Thoracic aorta (tissue), 2 donors: ENCODE measurements around the gene ZNF580. TPM values are rescaled to one million over a fixed set of nuclear protein-coding genes. Genes with fewer than 3 reads are reported as not detected.

Source experiments
- ATAC-seq: fragments of 150-250 bp; one replicate; pipeline ENCODE4 v1.8.0; 2017; ENCODE audit warnings: low read depth; ENCODE audit not compliant: insufficient number of reproducible peaks, low FRiP score
- DNase-seq: peaks from one replicate; pipeline ENCODE4 v3.0.0-alpha.2; 2020; ENCODE audit warnings: low spot score
- H3K27ac ChIP-seq, 2 donors: fragments of 200-600 bp; sonication (generic); 1 replicate in 1 of 2; 2 replicates in 1 of 2; pipeline ENCODE4 v1.5.1; 2016; ENCODE audit warnings: mild to moderate bottlenecking in 2 of 2, moderate library complexity in 2 of 2
- H3K27me3 ChIP-seq: fragments of 200-600 bp; sonication (generic); replicated peaks from 2 replicates; pipeline ENCODE4 v1.6.0; 2016; ENCODE audit warnings: mild to moderate bottlenecking; ENCODE audit not compliant: insufficient read depth
- H3K36me3 ChIP-seq: fragments of 200-600 bp; sonication (generic); one replicate; pipeline ENCODE4 v1.5.1; 2016
- H3K4me1 ChIP-seq, 2 donors: fragments of 200-600 bp; sonication (generic); 1 replicate in 1 of 2; 2 replicates in 1 of 2; pipeline versions ENCODE4 v1.5.1 to v1.6.0; 2016; ENCODE audit warnings: low read depth in 2 of 2, mild to moderate bottlenecking in 1 of 2; ENCODE audit not compliant: control insufficient read depth in 1 of 2
- H3K4me3 ChIP-seq: fragments of 200-600 bp; sonication (generic); 2 replicates; pipeline ENCODE4 v1.5.1; 2016; ENCODE audit warnings: mild to moderate bottlenecking
- H3K9me3 ChIP-seq: fragments of 200-600 bp; sonication (generic); 2 replicates; pipeline ENCODE4 v1.5.1; 2016
- CTCF ChIP-seq: fragments of 200-600 bp; sonication (generic); IDR thresholded peaks from one replicate; pipeline ENCODE4 v1.5.1; 2019; ENCODE audit warnings: antibody characterized with exemption
- total RNA-seq, 2 donors: library from RNA; depleted of rRNA; stranded (reverse); fragments of >200 nt; gene quantifications; one replicate each; pipeline versions ENCODE4 v1.1.0 to v1.2.3, GENCODE V29; 2016

ZNF580 gene
- total RNA-seq, 2 donors from 2014 or later: 46.0 to 65.5 TPM

- no peak overlapping the region for H3K4me3 ChIP-seq
- no peak for DNase-seq
- TF ChIP-seq CTCF: no peak
- no peak for ATAC-seq
- no peaks in the 10 kb centered on the region for H3K27me3 ChIP-seq
- H3K4me1 ChIP-seq: peaks cover 24 to 40% of the 10 kb centered on the region in 2 donors
- H3K9me3 ChIP-seq: no peaks in the 10 kb centered on the region
- H3K36me3 ChIP-seq: peaks cover 30% of the 10 kb centered on the region
- no peak overlapping the region for H3K27ac ChIP-seq
These were observed 38.8 kb downstream of the ZNF580 start for GRCh38 chr19:55679343-55680257.

DNA sequence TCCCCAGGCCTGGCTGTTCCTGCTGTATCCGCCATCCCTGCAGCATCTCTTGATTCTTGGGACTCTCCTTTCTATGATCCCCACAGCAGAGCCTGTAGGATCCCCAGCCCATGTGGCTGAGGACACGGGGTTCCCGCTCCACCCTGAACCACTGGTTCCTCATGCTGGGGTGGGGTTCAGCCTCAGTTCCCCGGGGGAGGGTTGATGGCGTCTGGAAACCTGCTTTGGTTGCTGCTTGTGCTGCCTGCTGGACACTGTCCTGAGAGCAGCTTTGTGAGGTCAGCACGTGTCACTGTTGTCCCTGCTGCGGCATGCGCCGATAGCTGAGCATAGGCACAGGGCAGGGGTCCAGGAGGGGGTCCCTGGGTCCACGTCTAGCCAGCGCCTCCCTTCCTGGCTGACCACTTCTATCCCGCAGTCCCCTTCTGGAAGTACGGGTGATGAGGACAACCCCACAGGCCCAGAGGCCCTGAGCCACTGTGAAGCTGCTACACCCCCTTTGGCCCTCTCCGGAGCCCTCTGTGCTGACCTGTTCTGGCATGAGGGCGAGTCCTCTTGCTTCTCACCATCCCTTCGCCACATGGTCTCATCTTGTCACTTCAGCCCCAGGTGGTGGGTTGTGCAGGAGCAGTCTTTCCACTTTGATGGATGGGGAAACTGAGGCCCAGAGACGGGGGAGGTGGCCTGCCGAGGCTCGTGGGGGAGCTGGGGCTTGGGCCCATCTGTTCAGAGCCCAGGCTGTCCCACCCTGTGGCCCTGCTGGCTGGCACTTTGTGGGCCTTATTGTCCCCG lies 39.7 kb downstream of the ZNF580 start:
- peaks cover 24 to 39% of the 10 kb centered on the region in 2 donors for H3K4me1 ChIP-seq
- no peak for DNase-seq
- no peak for ATAC-seq

DNA sequence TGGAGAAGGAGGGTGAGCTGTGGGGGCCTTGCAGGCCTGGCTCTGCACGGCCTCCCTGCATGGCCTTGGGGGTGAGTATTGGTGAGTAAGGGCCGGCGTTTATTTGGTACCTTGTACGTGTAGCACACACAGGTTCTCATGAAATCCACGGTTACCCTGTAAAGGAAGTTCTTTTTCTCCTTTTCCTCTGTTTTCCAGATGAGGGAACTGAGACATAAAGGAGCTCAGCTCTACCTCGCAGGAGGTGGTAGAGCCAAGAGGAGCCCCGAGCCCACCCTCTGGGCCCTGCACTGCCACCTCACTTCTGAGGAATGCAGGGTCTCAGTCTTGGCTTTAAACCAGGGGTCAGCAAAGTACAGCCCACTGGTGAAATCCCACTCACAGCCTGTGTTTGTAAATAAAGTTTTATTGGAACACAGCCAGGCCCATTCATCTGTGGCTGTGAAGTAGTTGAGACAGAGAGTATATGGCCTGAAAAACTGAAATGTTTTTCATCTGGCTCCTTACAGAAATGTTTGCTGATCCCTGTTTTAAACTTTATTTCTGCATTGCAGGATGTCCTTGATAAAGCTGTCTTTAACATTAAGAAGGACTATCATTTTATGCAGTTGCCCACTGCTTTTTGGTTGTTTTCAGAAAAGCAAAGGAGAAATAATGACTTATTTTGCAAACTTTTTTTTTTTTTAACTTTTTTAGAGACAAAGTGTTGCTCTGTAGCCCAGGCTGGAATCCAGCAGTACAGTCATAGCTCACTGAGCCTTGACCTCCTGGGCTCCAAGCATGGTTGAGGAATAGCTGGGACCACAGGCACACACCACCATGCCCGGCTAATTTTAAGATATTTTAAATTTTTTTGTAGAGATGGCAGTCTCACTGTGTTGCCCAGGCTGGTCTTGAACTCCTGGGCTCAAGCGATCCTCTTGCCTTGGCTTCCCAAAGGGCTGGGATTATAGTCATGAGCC lies 40.6 kb downstream of the ZNF580 start:
- DNase-seq (no peak), ATAC-seq (no peak)
- H3K9me3 ChIP-seq: no peaks in the 10 kb centered on the region
- no peak for TF ChIP-seq CTCF
- peaks cover 16 to 31% of the 10 kb centered on the region in 2 donors for H3K4me1 ChIP-seq
- no peaks in the 10 kb centered on the region for H3K27me3 ChIP-seq
- H3K36me3 ChIP-seq: peaks cover 41% of the 10 kb centered on the region
- H3K4me3 ChIP-seq: no peak overlapping the region
- H3K27ac ChIP-seq: no peak overlapping the region

More for the DNA sequence above, 39.7 kb downstream of the ZNF580 start:
- Histone ChIP-seq H3K27ac (no peak overlapping the region), H3K27me3 (no peaks in the 10 kb centered on the region), H3K9me3 (no peaks in the 10 kb centered on the region), H3K4me3 (no peak overlapping the region), H3K36me3 (peaks cover 35% of the 10 kb centered on the region)
- TF ChIP-seq CTCF: no peak

DNA sequence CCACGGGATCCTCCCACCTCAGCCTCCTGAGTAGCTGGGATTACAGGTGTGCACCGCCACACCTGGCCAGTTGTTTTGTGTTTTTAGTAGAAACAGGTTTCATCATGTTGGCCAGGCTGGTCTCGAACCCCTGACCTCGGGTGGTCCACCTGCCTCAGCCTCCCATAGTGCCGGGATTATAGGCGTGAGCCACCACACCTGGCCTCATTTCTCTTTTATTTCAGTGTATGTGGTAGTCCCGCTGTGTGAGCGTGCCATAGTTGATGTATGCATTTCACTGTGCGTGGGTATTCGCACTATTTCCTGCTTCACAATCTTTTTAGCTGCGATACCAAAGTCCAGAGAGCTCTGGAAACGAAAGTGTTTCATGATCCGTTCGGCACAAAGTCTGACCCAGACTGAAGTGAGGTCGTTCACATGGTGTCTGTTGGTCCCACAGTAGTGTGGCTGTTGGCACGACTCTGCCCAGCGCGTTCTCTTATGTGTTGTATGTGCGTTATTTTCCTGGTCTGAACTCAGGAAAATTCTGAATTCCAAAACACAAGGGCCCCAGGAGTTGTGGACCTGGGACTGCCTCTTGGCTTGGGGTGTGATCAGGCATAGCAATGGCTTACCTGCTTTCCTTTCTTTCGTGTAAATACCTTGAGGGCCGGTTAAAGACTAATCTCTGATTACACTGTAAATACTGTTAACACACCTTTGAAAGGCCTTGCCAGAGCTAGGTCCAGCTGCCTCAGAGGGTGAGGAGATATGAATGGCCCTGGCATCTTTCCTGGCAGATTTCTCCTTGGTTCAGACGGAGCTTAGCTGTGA lies 42.9 kb downstream of the ZNF580 start:
- no peak for DNase-seq
- H3K4me1 ChIP-seq: peaks cover 0 to 10% of the 10 kb centered on the region in 2 donors
- no peak overlapping the region for H3K4me3 ChIP-seq
- no peaks in the 10 kb centered on the region for H3K9me3 ChIP-seq
- H3K27ac ChIP-seq: no peak overlapping the region
- peaks cover 45% of the 10 kb centered on the region for H3K36me3 ChIP-seq
- H3K27me3 ChIP-seq: no peaks in the 10 kb centered on the region
- ATAC-seq: no peak
- no peak for TF ChIP-seq CTCF
